Stimulated activated CD4-positive, alpha-beta T cell treated with anti-CD3 and anti-CD28 coated beads, TNF-alpha, amount 100 ng/mL, for 48 hours (primary cell): Measurements from ENCODE around the gene PPP1R16B.
A peak's percentile ranks its signal among the peaks of the same experiment; 100 is the strongest.

Experiments used
- DNase-seq, 3 donors: peaks; one replicate each; pipeline ENCODE4 v3.0.0-alpha.2; 2020; ENCODE audit warnings: low read depth in 3 of 3

Gene PPP1R16B

GRCh38 chr20:38895098-38895949, 89.8 kb downstream of the PPP1R16B start:
- DNase-seq = no peak

GRCh38 chr20:38896009-38896594, 90.6 kb downstream of the PPP1R16B start:
- DNase-seq = no peak

- no peak for DNase-seq
Observed at GRCh38 chr20:38897267-38897666, 91.8 kb downstream of the PPP1R16B start.

GRCh38 chr20:38900606-38901005, 95.1 kb downstream of the PPP1R16B start:
- DNase-seq = no peak

GRCh38 chr20:38902601-38903000, 97.1 kb downstream of the PPP1R16B start:
- DNase-seq = no peak

GRCh38 chr20:38903335-38903734, 97.8 kb downstream of the PPP1R16B start:
- DNase-seq = no peak

GRCh38 chr20:38905375-38905774, 99.9 kb downstream of the PPP1R16B start:
- DNase-seq = no peak

- DNase-seq = no peak
Observed at GRCh38 chr20:38907918-38908677, 102.6 kb downstream of the PPP1R16B start.

GRCh38 chr20:38915355-38915754, 109.9 kb downstream of the PPP1R16B start:
- DNase-seq = no peak

GRCh38 chr20:38917657-38918056, 112.2 kb downstream of the PPP1R16B start:
- DNase-seq = no peak

GRCh38 chr20:38918172-38918571, 112.7 kb downstream of the PPP1R16B start:
- no peak for DNase-seq

- DNase-seq = no peak
Observed at GRCh38 chr20:38919683-38920082, 114.2 kb downstream of the PPP1R16B start.

- DNase-seq = no peak
Observed at GRCh38 chr20:38920411-38920810, 114.9 kb downstream of the PPP1R16B start.

GRCh38 chr20:38920851-38921250, 115.4 kb downstream of the PPP1R16B start:
- no peak for DNase-seq

- no peak for DNase-seq
Observed at GRCh38 chr20:38924718-38925117, 119.2 kb downstream of the PPP1R16B start.

GRCh38 chr20:38926142-38926933, 120.8 kb downstream of the PPP1R16B start, which contains the start of gene FAM83D:
TSS of gene FAM83D (plus strand) at chr20:38926417. CDS start at chr20:38926443, 26 bp downstream.
- DNase-seq = peak; percentile 88 to 96 (median 96)

GRCh38 chr20:38926934-38927616, 121.6 kb downstream of the PPP1R16B start:
- DNase-seq = no peak

- DNase-seq = no peak
Observed at GRCh38 chr20:38927902-38928578, 122.5 kb downstream of the PPP1R16B start.

- DNase-seq = no peak
Observed at GRCh38 chr20:38930242-38930569, 124.7 kb downstream of the PPP1R16B start.

GRCh38 chr20:38931984-38932383, 126.5 kb downstream of the PPP1R16B start:
- DNase-seq = no peak
